K562 (cell line): ENCODE data around the gene AIFM1. TPM values are rescaled to one million over a fixed set of nuclear protein-coding genes. Genes with fewer than 3 reads are reported as not detected.
A peak's percentile ranks its signal among the peaks of the same experiment; 100 is the strongest.

Experiments used
- DACH1 ChIP-seq: fragments of 450-650 bp; IDR thresholded peaks from 2 replicates; pipeline ENCODE4 v1.6.1; 2018; ENCODE audit not compliant: partially characterized antibody
- DNMT1 ChIP-seq: fragments of 450-650 bp; IDR thresholded peaks from 2 replicates; pipeline ENCODE4 v1.6.1; 2016; ENCODE audit warnings: antibody characterized with exemption, mild to moderate bottlenecking
- ILF3 ChIP-seq: fragments of 450-650 bp; IDR thresholded peaks from 2 replicates; pipeline ENCODE4 v1.6.1; 2018; ENCODE audit warnings: antibody characterized with exemption, mild to moderate bottlenecking, moderate library complexity, borderline replicate concordance
- KDM5B ChIP-seq: fragments of 200-600 bp; sonication (generic); IDR thresholded peaks from 2 replicates; pipeline ENCODE4 v1.6.1; 2012; ENCODE audit warnings: low read depth, mild to moderate bottlenecking, moderate library complexity, low read length, control low read depth, inconsistent platforms; ENCODE audit not compliant: insufficient replicate concordance
- LEF1 ChIP-seq: fragments of 450-650 bp; IDR thresholded peaks from 2 replicates; pipeline ENCODE4 v1.6.1; 2016; ENCODE audit warnings: mild to moderate bottlenecking
- NFIC ChIP-seq: fragments of 450-650 bp; IDR thresholded peaks from 2 replicates; pipeline ENCODE4 v1.6.1; 2017; ENCODE audit warnings: mild to moderate bottlenecking, inconsistent platforms
- PRPF4 ChIP-seq: fragments of 200-400 bp; formaldehyde crosslinking; IDR thresholded peaks from one replicate; pipeline ENCODE4 v1.6.1; 2017; ENCODE audit warnings: low read length, low read depth, mild to moderate bottlenecking; ENCODE audit not compliant: insufficient read depth, poor library complexity, severe bottlenecking
- RERE ChIP-seq: sonication (generic); formaldehyde crosslinking; IDR thresholded peaks from 2 replicates; pipeline ENCODE4 v1.8.0; 2023; ENCODE audit warnings: missing genetic modification reagents, mild to moderate bottlenecking, borderline replicate concordance
- ZBTB17 ChIP-seq: fragments of 450-650 bp; formaldehyde crosslinking; IDR thresholded peaks from 2 replicates; pipeline ENCODE4 v1.4.0; 2020; ENCODE audit warnings: mild to moderate bottlenecking
- ZNF134 ChIP-seq: fragments of 250-450 bp; sonication (Bioruptor Pico); conservative IDR thresholded peaks from 2 replicates; pipeline ENCODE4 v1.4.0; 2020
- ZNF511 ChIP-seq: sonication (generic); formaldehyde crosslinking; IDR thresholded peaks from 2 replicates; pipeline ENCODE4 v1.8.0; 2022; ENCODE audit warnings: mild to moderate bottlenecking, missing genetic modification reagents
- polyA plus RNA-seq, 8 experiments: library from polyadenylated mRNA; depleted of rRNA in 4 of 8; stranded (reverse) in 5 of 8; unstranded in 3 of 8; fragments of >200 nt; fragmentation: Nextera tagmentation in 2 of 8; fragmentation: Illumina TruSeq in 1 of 8; extraction: Ambion mirVana in 2 of 8; extraction: Trizol in 1 of 8; gene quantifications; 2 replicates each; pipeline versions ENCODE4 v1.2.1 to v1.2.3, GENCODE V29; 2011 to 2014; ENCODE audit warnings: inconsistent platforms in 1 of 8, missing spikeins in 1 of 8
- total RNA-seq, 7 experiments: library from RNA; depleted of rRNA in 6 of 7; stranded (reverse); fragments of >200 nt in 6 of 7; fragmentation: Illumina TruSeq in 2 of 7; extraction: Trizol in 2 of 7; gene quantifications; 2 replicates each; pipeline versions ENCODE4 v1.2.1 to v1.2.3, GENCODE V29; 2011 to 2021; ENCODE audit warnings: low replicate concordance in 1 of 7

Gene AIFM1
- total and polyA plus RNA-seq, 9 of the 15 experiments (the other 6 are each of a cell fraction or from before 2014, with no cell fraction given), result 51.0 to 117 (median 91.2) TPM

- TF ChIP-seq PRPF4 (no peak), ZNF511 (CRISPR knock-in tag) (no peak), DNMT1 (no peak), ZNF134 (CRISPR knock-in tag) (no peak), ILF3 (no peak), DACH1 (peak; percentile 45), ZBTB17 (no peak), LEF1 (no peak), NFIC (peak; percentile 30), KDM5B (no peak), RERE (CRISPR knock-in tag) (no peak)
Measured at GRCh38 chrX:130080791-130081367, 84.8 kb downstream of the AIFM1 start (continued).
